OCI-LY7 (cell line): Measurements from ENCODE around the gene DPEP2. TPM values are rescaled to one million over a fixed set of nuclear protein-coding genes. Genes with fewer than 3 reads are reported as not detected.

Experiments used
- BruUV-seq: library from RNA; stranded (reverse); fragments of 400-500 nt; replicated peaks from 2 replicates; lab custom pipeline; 2021; lab: Mats Ljungman, UMichigan
- CTCF ChIA-PET: fragments of 300-600 bp; sonication (Branson Sonifier 250); formaldehyde crosslinking; loops from one replicate; lab custom pipeline; 2022; ENCODE audit warnings: antibody characterized with exemption; ENCODE audit not compliant: unreplicated experiment; lab: Charles Lee
- POLR2A ChIA-PET: fragments of 300-600 bp; sonication (Branson Sonifier 250); formaldehyde crosslinking; loops from one replicate; lab custom pipeline; 2022; ENCODE audit warnings: antibody characterized with exemption; lab: Charles Lee
- DNase-seq: peaks from one replicate; pipeline ENCODE4 v3.0.0-alpha.2; 2015; ENCODE audit warnings: low spot score
- H2AFZ ChIP-seq: fragments of 200-600 bp; sonication (generic), shearing (Covaris generic); 2 replicates; pipeline ENCODE4 v1.6.1; 2014; ENCODE audit warnings: mild to moderate bottlenecking, antibody characterized with exemption, low read length, moderate library complexity
- H3K27ac ChIP-seq: fragments of 200-600 bp; sonication (generic); 2 replicates; pipeline ENCODE4 v1.5.1; 2014; ENCODE audit warnings: mixed run types, low read depth, mild to moderate bottlenecking, moderate library complexity, low read length, inconsistent platforms; ENCODE audit not compliant: poor library complexity, severe bottlenecking
- H3K36me3 ChIP-seq: fragments of 200-600 bp; sonication (generic); 2 replicates; pipeline ENCODE4 v1.6.1; 2014; ENCODE audit warnings: mild to moderate bottlenecking, antibody characterized with exemption, low read length, moderate library complexity, mixed read lengths; ENCODE audit not compliant: insufficient read depth
- H3K4me1 ChIP-seq: fragments of 200-600 bp; sonication (generic); 2 replicates; pipeline ENCODE4 v1.5.1; 2014; ENCODE audit warnings: mild to moderate bottlenecking, low read length; ENCODE audit not compliant: insufficient read depth, poor library complexity, severe bottlenecking
- H3K4me2 ChIP-seq: fragments of 200-600 bp; sonication (generic); 2 replicates; pipeline ENCODE4 v1.6.1; 2014; ENCODE audit warnings: mild to moderate bottlenecking, low read length
- H3K4me3 ChIP-seq: fragments of 200-600 bp; sonication (generic); 2 replicates; pipeline ENCODE4 v1.5.1; 2014; ENCODE audit warnings: mild to moderate bottlenecking, low read depth, low read length; ENCODE audit not compliant: poor library complexity, severe bottlenecking
- H3K79me2 ChIP-seq: fragments of 200-600 bp; sonication (generic); 2 replicates; pipeline ENCODE4 v1.6.1; 2016; ENCODE audit warnings: low read depth, mild to moderate bottlenecking, low read length, moderate library complexity, mixed read lengths; ENCODE audit not compliant: insufficient read depth
- H3K9me2 ChIP-seq: fragments of 200-600 bp; sonication (generic); 2 replicates; pipeline ENCODE4 v1.6.1; 2016; ENCODE audit warnings: mild to moderate bottlenecking, low read length, mixed read lengths; ENCODE audit not compliant: insufficient read depth
- H3K9me3 ChIP-seq: fragments of 200-600 bp; sonication (generic); 2 replicates; pipeline ENCODE4 v1.6.1; 2014; ENCODE audit warnings: mild to moderate bottlenecking, mixed run types, low read length, mixed read lengths
- H4K20me1 ChIP-seq: fragments of 200-600 bp; sonication (generic); 2 replicates; pipeline ENCODE4 v1.6.1; 2014; ENCODE audit warnings: mild to moderate bottlenecking, antibody characterized with exemption, low read length, moderate library complexity, mixed read lengths; ENCODE audit not compliant: insufficient read depth
- EZH2phosphoT487 ChIP-seq: fragments of 200-600 bp; sonication (generic); IDR thresholded peaks from 2 replicates; pipeline ENCODE4 v1.6.1; 2018; ENCODE audit warnings: low read depth, borderline replicate concordance, mild to moderate bottlenecking, mixed run types, antibody characterized with exemption, low read length, moderate library complexity, mixed read lengths
- intact Hi-C: fragments of 100-400 bp; cut with micrococcal nuclease; formaldehyde crosslinking; loops from one replicate; pipeline ENCODE4 v1.10.0; 2022; ENCODE audit not compliant: unreplicated experiment
- total RNA-seq, 2 experiments: library from RNA; depleted of rRNA in 1 of 2; stranded (reverse); fragments of >200 nt in 1 of 2; shearing (Covaris generic) in 1 of 2; gene quantifications; 2 replicates each; pipeline ENCODE4 v1.2.3, GENCODE V29; 2014 to 2022
- TF ChIP-seq, protein P1 (sequence below): fragments of 200-600 bp; sonication (generic); conservative IDR thresholded peaks from 2 replicates; pipeline ENCODE4 v1.5.1; 2014; ENCODE audit warnings: mild to moderate bottlenecking, antibody characterized with exemption, low read length, moderate library complexity, mixed read lengths

DPEP2 gene
- total RNA-seq, 2 experiments from 2014 or later: 0.22 to 0.23 TPM

DNA sequence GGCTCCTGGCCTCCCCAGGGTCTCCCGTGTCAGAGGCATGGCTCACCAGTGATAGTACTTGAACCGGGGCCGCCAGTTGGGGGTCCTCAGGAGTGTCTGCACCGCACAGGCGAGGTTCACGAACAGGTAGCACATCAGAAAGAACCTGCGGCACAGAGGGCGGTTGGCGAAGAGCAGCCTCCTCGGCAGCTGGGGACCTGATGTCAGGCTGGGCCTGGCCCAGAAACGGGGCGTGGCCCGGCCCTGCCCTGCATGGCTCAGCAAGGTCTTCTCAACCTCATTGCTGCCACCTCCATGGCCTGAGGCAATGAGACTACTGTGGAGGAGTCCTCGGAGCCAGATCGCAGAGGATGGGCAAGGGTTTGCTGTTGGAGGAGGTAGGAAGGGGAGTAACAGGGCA, 51.3 kb downstream of the DPEP2 start:
- Histone ChIP-seq H3K36me3 (no peaks in the 10 kb centered on the region), H2AFZ (no peak overlapping the region), H3K79me2 (no peaks in the 10 kb centered on the region), H3K27ac (no peak overlapping the region), H3K4me1 (no peaks in the 10 kb centered on the region), H3K4me3 (no peak overlapping the region), H3K9me3 (no peaks in the 10 kb centered on the region), H3K4me2 (no peak overlapping the region), H4K20me1 (no peaks in the 10 kb centered on the region), H3K9me2 (no peaks in the 10 kb centered on the region)
- intact Hi-C loops: no loop called here
- TF ChIP-seq, protein P1, sequence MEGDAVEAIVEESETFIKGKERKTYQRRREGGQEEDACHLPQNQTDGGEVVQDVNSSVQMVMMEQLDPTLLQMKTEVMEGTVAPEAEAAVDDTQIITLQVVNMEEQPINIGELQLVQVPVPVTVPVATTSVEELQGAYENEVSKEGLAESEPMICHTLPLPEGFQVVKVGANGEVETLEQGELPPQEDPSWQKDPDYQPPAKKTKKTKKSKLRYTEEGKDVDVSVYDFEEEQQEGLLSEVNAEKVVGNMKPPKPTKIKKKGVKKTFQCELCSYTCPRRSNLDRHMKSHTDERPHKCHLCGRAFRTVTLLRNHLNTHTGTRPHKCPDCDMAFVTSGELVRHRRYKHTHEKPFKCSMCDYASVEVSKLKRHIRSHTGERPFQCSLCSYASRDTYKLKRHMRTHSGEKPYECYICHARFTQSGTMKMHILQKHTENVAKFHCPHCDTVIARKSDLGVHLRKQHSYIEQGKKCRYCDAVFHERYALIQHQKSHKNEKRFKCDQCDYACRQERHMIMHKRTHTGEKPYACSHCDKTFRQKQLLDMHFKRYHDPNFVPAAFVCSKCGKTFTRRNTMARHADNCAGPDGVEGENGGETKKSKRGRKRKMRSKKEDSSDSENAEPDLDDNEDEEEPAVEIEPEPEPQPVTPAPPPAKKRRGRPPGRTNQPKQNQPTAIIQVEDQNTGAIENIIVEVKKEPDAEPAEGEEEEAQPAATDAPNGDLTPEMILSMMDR: no peak
- no peak for TF ChIP-seq EZH2phosphoT487
- no TSS peak for BruUV-seq
- DNase-seq: no peak
- CTCF ChIA-PET: no interaction called here
- POLR2A ChIA-PET: interaction anchor here (0.5 kb wide), 1 partner anchor 37 kb away, joined by 3 read pairs; no protein-coding TSS in a partner anchor

DNA sequence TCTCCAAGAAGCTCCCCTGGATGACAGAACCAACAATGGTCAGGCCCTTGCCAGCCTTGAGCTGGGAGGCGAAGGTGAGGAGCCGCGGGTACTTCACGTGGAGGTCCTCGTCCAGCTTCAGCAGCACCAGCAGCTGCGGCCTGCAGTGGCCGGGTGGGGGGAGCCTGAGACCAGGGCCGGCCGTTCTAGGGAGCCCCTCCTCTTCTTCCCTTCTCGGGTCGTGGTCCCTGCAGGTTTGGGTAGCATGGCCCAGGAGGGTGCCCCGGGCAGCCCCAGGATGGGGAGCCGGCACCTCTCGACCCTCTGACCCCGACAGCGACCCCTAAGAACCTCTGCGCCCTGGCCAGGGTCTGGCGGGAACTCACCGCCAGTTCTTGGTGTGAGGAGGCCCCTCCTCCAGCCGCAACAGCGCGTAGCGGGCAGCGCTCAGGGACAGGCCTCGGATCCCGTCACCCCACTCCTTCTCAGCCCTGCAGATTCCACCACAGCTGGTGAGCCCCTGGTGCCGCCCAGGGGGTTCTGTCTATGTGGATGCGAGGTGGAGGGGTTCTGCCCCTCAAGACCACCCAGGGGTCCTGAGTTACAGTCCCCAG, 52.2 kb downstream of the DPEP2 start:
- Histone ChIP-seq H3K9me2 (no peaks in the 10 kb centered on the region), H3K4me3 (no peak overlapping the region), H3K4me1 (no peaks in the 10 kb centered on the region), H3K4me2 (no peak overlapping the region), H3K79me2 (no peaks in the 10 kb centered on the region), H2AFZ (no peak overlapping the region), H4K20me1 (no peaks in the 10 kb centered on the region), H3K9me3 (no peaks in the 10 kb centered on the region), H3K27ac (no peak overlapping the region), H3K36me3 (no peaks in the 10 kb centered on the region)
- no TSS peak for BruUV-seq
- ChIA-PET POLR2A (no interaction called here), CTCF (interaction anchor here (0.6 kb wide), 1 partner anchor 13 kb away, joined by 3 read pairs; no protein-coding TSS in a partner anchor)
- DNase-seq: no peak
- no peak for TF ChIP-seq EZH2phosphoT487
- TF ChIP-seq, protein P1: no peak
- intact Hi-C loops: no loop called here

DNA sequence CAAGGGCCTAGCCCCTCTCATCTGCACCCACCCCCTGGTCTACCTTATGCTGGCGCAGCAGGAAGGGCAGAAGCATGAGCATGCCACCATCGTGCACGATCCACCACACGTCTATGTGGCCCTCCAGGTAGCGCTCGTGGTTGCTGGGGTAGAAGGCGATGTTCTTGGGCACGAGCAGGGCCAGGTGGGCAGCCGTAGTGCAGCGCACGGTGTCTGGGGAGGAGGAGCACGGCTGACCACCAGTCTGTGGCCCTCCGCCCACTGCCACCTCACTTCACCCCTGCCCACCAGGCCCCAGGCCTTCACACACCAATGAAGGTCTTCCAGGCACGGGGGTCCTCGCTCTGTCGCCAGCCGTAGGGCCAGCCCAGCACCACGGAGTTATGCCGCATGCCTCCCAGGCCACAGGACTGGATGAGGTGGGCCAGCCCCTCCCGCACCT, 53.1 kb downstream of the DPEP2 start:
- DNase-seq: no peak
- Histone ChIP-seq H3K27ac (no peak overlapping the region), H3K4me3 (no peak overlapping the region), H3K9me2 (no peaks in the 10 kb centered on the region), H4K20me1 (no peaks in the 10 kb centered on the region), H3K4me1 (peaks cover 8% of the 10 kb centered on the region), H2AFZ (no peak overlapping the region), H3K36me3 (no peaks in the 10 kb centered on the region), H3K9me3 (no peaks in the 10 kb centered on the region), H3K79me2 (no peaks in the 10 kb centered on the region), H3K4me2 (no peak overlapping the region)
- no peak for TF ChIP-seq EZH2phosphoT487
- TF ChIP-seq, protein P1: no peak
- intact Hi-C loops: no loop called here
- no TSS peak for BruUV-seq
- POLR2A ChIA-PET: interaction anchor here (0.6 kb wide), 1 partner anchor 56 kb away, joined by 4 read pairs; no protein-coding TSS in a partner anchor
- CTCF ChIA-PET: interaction anchor here (0.6 kb wide), 1 partner anchor 12 kb away, joined by 3 read pairs; no protein-coding TSS in a partner anchor
